SK-N-MC (cell line): ENCODE results near the gene TRIM2.

ENCODE experiments used
- EZH2 ChIP-seq: fragments of 200-600 bp; sonication (generic); IDR thresholded peaks from one replicate; pipeline ENCODE4 v1.6.1; 2017; ENCODE audit warnings: antibody characterized with exemption
- POLR2AphosphoS5 ChIP-seq: IDR thresholded peaks from 2 replicates; pipeline ENCODE4 v1.6.1; 2012; ENCODE audit warnings: mild to moderate bottlenecking, low read depth, low read length, borderline replicate concordance

GRCh38 chr4:153258750-153259149, 54.5 kb downstream of the TRIM2 start:
- TF ChIP-seq EZH2 (no peak), POLR2AphosphoS5 (no peak)
